ENCODE results near the gene GNMT. TPM values are rescaled to one million over a fixed set of nuclear protein-coding genes. Genes with fewer than 3 reads are reported as not detected.
A peak's percentile ranks its signal among the peaks of the same experiment; 100 is the strongest.

Gene GNMT
- total and polyA plus RNA-seq, 10 of the 15 experiments (the other 5 are each of a cell fraction or from before 2014, with no cell fraction given) = 0.27 to 1.1 (median 0.39) TPM

GRCh38 chr6:42984924-42985475 is 24.4 kb downstream of the GNMT start (continued):
- TF ChIP-seq E2F4 (IDR thresholded peaks at IDR 0.05; ENCODE audit: low read depth, low read length) = no peak
- TF ChIP-seq GATAD2B (conservative IDR thresholded peaks at IDR 0.05; ENCODE audit: low read depth) = no peak

GRCh38 chr6:42987533-42988451 is 27.2 kb downstream of the GNMT start:
- in situ Hi-C loops (cut with MboI) (no loop called here), intact Hi-C loops (cut with micrococcal nuclease; ENCODE audit: unreplicated experiment) (no loop called here)
- TF ChIP-seq CBX3 (IDR thresholded peaks at IDR 0.05; ENCODE audit: borderline replicate concordance, low read depth) (no peak), BMI1 (IDR thresholded peaks at IDR 0.05; ENCODE audit: borderline replicate concordance) (no peak), ZNF217 (IDR thresholded peaks at IDR 0.05) (no peak), IRF5 (IDR thresholded peaks at IDR 0.05; ENCODE audit: borderline replicate concordance) (no peak)
- ChIA-PET POLR2A (interaction anchor here (0.5 to 2.5 kb wide), 9 partner anchors 8 to 469 kb away, joined by 3 to 10 read pairs (median 4); partner anchors contain the start of genes KLHDC3, MEA1 and PEX6), SMC1A (ENCODE audit: uncharacterized antibody, unreplicated experiment) (interaction anchor here (0.7 to 1.5 kb wide), 6 partner anchors 11 to 159 kb away, joined by 3 to 6 read pairs (median 3); no protein-coding TSS in a partner anchor), RAD21 (ENCODE audit: unreplicated experiment) (interaction anchor here (0.6 kb wide), 1 partner anchor 95 kb away, joined by 3 read pairs; no protein-coding TSS in a partner anchor), CTCF (interaction anchor here (1.0 to 1.2 kb wide), 3 partner anchors 29 to 86 kb away, joined by 3 to 4 read pairs (median 3); no protein-coding TSS in a partner anchor)
- Histone ChIP-seq H3K36me3 (ENCODE audit: control insufficient read depth in 2 of 2, insufficient read depth in 2 of 2, low read length in 1 of 2) (peaks cover 2 to 8% of the 10 kb centered on the region in 2 experiments; a peak in 2 of 4 replicates), H3K4me2 (ENCODE audit: control insufficient read depth, insufficient read depth) (peak overlapping the region; percentile 6), H4K20me1 (ENCODE audit: control insufficient read depth, insufficient read depth) (no peaks in the 10 kb centered on the region), H2AFZ (ENCODE audit: control insufficient read depth, low read depth, low read length) (no peak overlapping the region), H3K27ac (ENCODE audit: control insufficient read depth, insufficient read depth) (no peak overlapping the region), H3K9me3 (replicated peaks; ENCODE audit: control insufficient read depth, insufficient read depth, low read length) (no peaks in the 10 kb centered on the region), H3K79me2 (ENCODE audit: control insufficient read depth, insufficient read depth, low read length) (peaks cover 14% of the 10 kb centered on the region), H3K27me3 (replicated peaks in 1 of 2; ENCODE audit: control insufficient read depth in 2 of 2, insufficient read depth in 2 of 2, low read length in 1 of 2) (no peaks in the 10 kb centered on the region), H3K9ac (ENCODE audit: control insufficient read depth, insufficient read depth, low read length) (no peak overlapping the region), H3K4me3 (no peak overlapping the region), H3K4me1 (ENCODE audit: control insufficient read depth, insufficient read depth, low read length) (peaks cover 16% of the 10 kb centered on the region)
- DNase-seq (ENCODE audit: low read depth, low spot score) (no peak), FAIRE-seq (no peak), ATAC-seq (no peak)
- 76% methylated on average over 5 of the region's 5 CpGs for WGBS (ENCODE audit: insufficient coverage, insufficient replicate concordance, low lambda C conversion rate, missing lambda C conversion rate)
- BruUV-seq (replicated peaks) = no TSS peak
